DMS79 (cell line): Measurements from ENCODE around the gene LRRIQ1.
"Not testable (repeated sequence)": the region's sequence is repeated elsewhere in the genome, so short reads cannot be mapped to it uniquely, and the experiment has no call there.

Source experiments
- DNase-seq: peaks from one replicate; lab custom pipeline; 2025; lab: John Stamatoyannopoulos, UW

LRRIQ1 gene

GRCh38 chr12:85036234-85036707, at the start of gene LRRIQ1, which contains the start of gene TSPAN19:
TSS of gene LRRIQ1 (plus strand) at chr12:85036351. CDS start at chr12:85038177, 1,826 bp downstream.
TSS of gene TSPAN19 (minus strand) at chr12:85036277. CDS start at chr12:85029946, 6,331 bp downstream.
- peak; percentile 71 for DNase-seq

- no peak for DNase-seq
Measured at GRCh38 chr12:84986586-84986985, 49.6 kb upstream of the LRRIQ1 start.

- DNase-seq: no peak
Measured at GRCh38 chr12:84994426-84994825, 41.7 kb upstream of the LRRIQ1 start.

- DNase-seq: no peak
Measured at GRCh38 chr12:84995641-84996040, 40.5 kb upstream of the LRRIQ1 start.

- DNase-seq: no peak
Measured at GRCh38 chr12:84996759-84997158, 39.4 kb upstream of the LRRIQ1 start.

GRCh38 chr12:84998341-84998740, 37.8 kb upstream of the LRRIQ1 start:
- no peak for DNase-seq

- no peak for DNase-seq
Measured at GRCh38 chr12:85000729-85001128, 35.4 kb upstream of the LRRIQ1 start.

- no peak for DNase-seq
Measured at GRCh38 chr12:85002778-85003296, 33.3 kb upstream of the LRRIQ1 start.

GRCh38 chr12:85004204-85004603, 31.9 kb upstream of the LRRIQ1 start:
- no peak for DNase-seq

GRCh38 chr12:85005047-85005446, 31.1 kb upstream of the LRRIQ1 start:
- not testable (repeated sequence) for DNase-seq

- no peak for DNase-seq
Measured at GRCh38 chr12:85005615-85006014, 30.5 kb upstream of the LRRIQ1 start.

- DNase-seq: no peak
Measured at GRCh38 chr12:85006206-85006605, 29.9 kb upstream of the LRRIQ1 start.

GRCh38 chr12:85007836-85008235, 28.3 kb upstream of the LRRIQ1 start:
- no peak for DNase-seq

GRCh38 chr12:85016413-85016812, 19.7 kb upstream of the LRRIQ1 start:
- DNase-seq: no peak

- no peak for DNase-seq
Measured at GRCh38 chr12:85017133-85017532, 19.0 kb upstream of the LRRIQ1 start.

GRCh38 chr12:85017618-85018017, 18.5 kb upstream of the LRRIQ1 start:
- DNase-seq: no peak

- DNase-seq: no peak
Measured at GRCh38 chr12:85018098-85018497, 18.1 kb upstream of the LRRIQ1 start.

GRCh38 chr12:85029456-85029855, 6.7 kb upstream of the LRRIQ1 start:
- no peak for DNase-seq

GRCh38 chr12:85036733-85037132, 582 bp downstream of the LRRIQ1 start:
- DNase-seq: no peak

- no peak for DNase-seq
Measured at GRCh38 chr12:85041395-85041794, 5.2 kb downstream of the LRRIQ1 start.

GRCh38 chr12:85043829-85044228, 7.7 kb downstream of the LRRIQ1 start:
- no peak for DNase-seq

GRCh38 chr12:85057370-85057963, 21.3 kb downstream of the LRRIQ1 start:
- no peak for DNase-seq

GRCh38 chr12:85058339-85058738, 22.2 kb downstream of the LRRIQ1 start:
- DNase-seq: no peak

- DNase-seq: no peak
Measured at GRCh38 chr12:85059594-85059993, 23.4 kb downstream of the LRRIQ1 start.
